Astrocyte of the hippocampus (primary cell): ENCODE results near the gene CCR9.
A peak's percentile ranks its signal among the peaks of the same experiment; 100 is the strongest.

Experiments used
- DNase-seq: peaks from one replicate; pipeline ENCODE4 v3.0.0; 2011; ENCODE audit warnings: low read depth, low spot score

The CCR9 gene

GRCh38 chr3:45936261-45936660 is 49.9 kb downstream of the CCR9 start:
- no peak for DNase-seq

- no peak for DNase-seq
Observed at GRCh38 chr3:45937206-45938042, 51.1 kb downstream of the CCR9 start.

- no peak for DNase-seq
Observed at GRCh38 chr3:45938043-45938435, 51.7 kb downstream of the CCR9 start.

GRCh38 chr3:45938864-45939263 is 52.5 kb downstream of the CCR9 start:
- DNase-seq = peak; percentile 94

- no peak for DNase-seq
Observed at GRCh38 chr3:45939341-45939771, 53.0 kb downstream of the CCR9 start.

GRCh38 chr3:45940004-45940780 is 53.8 kb downstream of the CCR9 start:
- no peak for DNase-seq

GRCh38 chr3:45940781-45941365 is 54.5 kb downstream of the CCR9 start:
- DNase-seq = no peak

- no peak for DNase-seq
Observed at GRCh38 chr3:45942051-45942825, 55.9 kb downstream of the CCR9 start.

GRCh38 chr3:45943207-45943846 is 57.0 kb downstream of the CCR9 start, which contains the start of gene CXCR6:
Gene CXCR6 (plus strand): TSS chr3:45943464. CDS start chr3:45946482, 3,018 bp downstream.
- peak; percentile 21 for DNase-seq

GRCh38 chr3:45944830-45945620 is 58.7 kb downstream of the CCR9 start:
- DNase-seq = no peak

- no peak for DNase-seq
Observed at GRCh38 chr3:45946307-45946706, 60.0 kb downstream of the CCR9 start.

- no peak for DNase-seq
Observed at GRCh38 chr3:45946875-45947274, 60.5 kb downstream of the CCR9 start.

GRCh38 chr3:45947361-45947760 is 61.0 kb downstream of the CCR9 start:
- no peak for DNase-seq

GRCh38 chr3:45948311-45948781 is 62.0 kb downstream of the CCR9 start:
- peak; percentile 47 for DNase-seq

- DNase-seq = no peak
Observed at GRCh38 chr3:45948881-45949280, 62.5 kb downstream of the CCR9 start.

- no peak for DNase-seq
Observed at GRCh38 chr3:45949432-45949831, 63.1 kb downstream of the CCR9 start.

GRCh38 chr3:45950131-45950530 is 63.8 kb downstream of the CCR9 start:
- DNase-seq = no peak

- no peak for DNase-seq
Observed at GRCh38 chr3:45950686-45951600, 64.6 kb downstream of the CCR9 start.

GRCh38 chr3:45951946-45952345 is 65.6 kb downstream of the CCR9 start:
- DNase-seq = no peak
